ENCODE results near the gene CYP2R1.
"Not testable (repeated sequence)": the region's sequence is repeated elsewhere in the genome, so short reads cannot be mapped to it uniquely, and the experiment has no call there.

Gene CYP2R1

GRCh38 chr11:14875163-14875562, 16.9 kb downstream of the CYP2R1 start:
- Histone ChIP-seq H3K4me1 (ENCODE audit: insufficient read depth, low read length) (no peaks in the 10 kb centered on the region), H3K9me3 (ENCODE audit: control insufficient read depth, insufficient read depth, low read length) (no peaks in the 10 kb centered on the region), H3K36me3 (ENCODE audit: insufficient read depth, low read length) (no peaks in the 10 kb centered on the region), H3K9ac (ENCODE audit: low read depth, low read length) (no peak overlapping the region)

DNA sequence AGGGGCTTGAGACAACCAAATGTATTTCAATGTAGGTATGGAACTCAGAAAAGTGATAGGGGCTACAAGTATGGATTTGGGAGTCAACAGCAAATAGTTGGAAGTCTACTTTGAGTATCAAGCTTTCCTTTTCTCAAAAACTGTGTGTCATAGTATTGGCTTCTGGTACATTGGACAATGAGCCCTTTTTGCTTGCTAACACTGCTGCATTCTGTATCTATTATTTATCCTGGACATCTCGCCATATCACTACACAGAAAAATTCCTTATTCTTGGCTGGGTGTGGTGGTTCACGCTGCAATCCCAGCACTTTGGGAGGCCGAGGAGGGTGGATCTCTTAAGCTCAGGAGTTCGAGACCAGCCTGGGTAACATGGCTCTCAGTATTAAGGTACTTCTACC, 18.4 kb downstream of the CYP2R1 start:
- Histone ChIP-seq H3K4me1 (ENCODE audit: insufficient read depth, low read length) (no peaks in the 10 kb centered on the region), H3K36me3 (ENCODE audit: insufficient read depth, low read length) (no peaks in the 10 kb centered on the region), H3K9ac (ENCODE audit: low read depth, low read length) (no peak overlapping the region), H3K9me3 (ENCODE audit: control insufficient read depth, insufficient read depth, low read length) (no peaks in the 10 kb centered on the region)

DNA sequence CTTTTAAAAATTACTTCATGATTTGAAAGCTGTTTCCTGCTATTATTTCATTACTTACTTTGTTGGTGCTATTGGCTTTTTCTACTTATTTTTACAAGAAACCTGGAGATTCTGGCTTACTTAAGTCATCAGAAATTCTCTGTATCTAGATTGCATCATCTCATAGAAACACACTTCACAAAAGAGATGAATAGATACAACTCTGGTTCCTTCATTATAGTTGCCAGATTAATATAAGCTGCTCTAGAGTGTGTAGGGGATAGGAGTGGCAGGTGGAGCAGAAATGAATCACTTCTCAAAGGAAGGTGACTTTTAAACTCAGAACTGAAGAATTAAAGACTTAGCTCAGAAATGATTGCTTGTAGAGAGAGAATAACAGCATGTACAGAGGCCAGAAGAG, 20.0 kb downstream of the CYP2R1 start:
- H3K36me3 ChIP-seq (ENCODE audit: insufficient read depth, low read length) = no peaks in the 10 kb centered on the region

GRCh38 chr11:14863775-14864174, 28.3 kb downstream of the CYP2R1 start:
- not testable (repeated sequence) for H3K9ac ChIP-seq (ENCODE audit: low read depth, low read length); H3K4me1 ChIP-seq (ENCODE audit: insufficient read depth, low read length); H3K9me3 ChIP-seq (ENCODE audit: control insufficient read depth, insufficient read depth, low read length); H3K36me3 ChIP-seq (ENCODE audit: insufficient read depth, low read length)

More for the DNA sequence above, 20.0 kb downstream of the CYP2R1 start:
- Histone ChIP-seq H3K4me1 (ENCODE audit: insufficient read depth, low read length) (no peaks in the 10 kb centered on the region), H3K9me3 (ENCODE audit: control insufficient read depth, insufficient read depth, low read length) (no peaks in the 10 kb centered on the region), H3K9ac (ENCODE audit: low read depth, low read length) (no peak overlapping the region)

DNA sequence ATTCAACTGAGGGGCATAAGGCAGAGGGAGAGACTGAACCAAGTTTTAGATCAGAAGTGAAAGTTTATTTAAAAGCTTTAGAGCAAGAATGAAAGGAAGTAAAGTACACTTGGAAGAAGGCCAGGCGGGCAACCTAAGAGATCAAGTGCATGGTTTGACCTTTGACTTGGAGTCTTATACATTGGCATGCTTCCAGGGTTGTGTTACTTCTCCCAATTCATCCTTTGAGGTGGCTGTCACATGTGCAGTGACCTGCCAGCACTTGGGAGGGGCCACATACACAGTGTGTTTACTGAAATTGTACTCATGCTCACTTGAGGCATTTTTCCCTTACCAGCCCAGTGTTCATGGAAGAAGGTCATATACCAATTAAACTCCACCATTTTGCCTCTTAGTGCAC, 30.4 kb downstream of the CYP2R1 start:
- Histone ChIP-seq H3K9me3 (ENCODE audit: control insufficient read depth, insufficient read depth, low read length) (no peaks in the 10 kb centered on the region), H3K36me3 (ENCODE audit: insufficient read depth, low read length) (no peaks in the 10 kb centered on the region), H3K4me1 (ENCODE audit: insufficient read depth, low read length) (no peaks in the 10 kb centered on the region), H3K9ac (ENCODE audit: low read depth, low read length) (no peak overlapping the region)

GRCh38 chr11:14860511-14860910, 31.5 kb downstream of the CYP2R1 start:
- Histone ChIP-seq H3K9me3 (ENCODE audit: control insufficient read depth, insufficient read depth, low read length) (no peaks in the 10 kb centered on the region), H3K4me1 (ENCODE audit: insufficient read depth, low read length) (no peaks in the 10 kb centered on the region), H3K36me3 (ENCODE audit: insufficient read depth, low read length) (no peaks in the 10 kb centered on the region), H3K9ac (ENCODE audit: low read depth, low read length) (no peak overlapping the region)

GRCh38 chr11:14858404-14858803, 33.6 kb downstream of the CYP2R1 start:
- no peaks in the 10 kb centered on the region for H3K9me3 ChIP-seq (ENCODE audit: control insufficient read depth, insufficient read depth, low read length)
- no peaks in the 10 kb centered on the region for H3K4me1 ChIP-seq (ENCODE audit: insufficient read depth, low read length)
- no peaks in the 10 kb centered on the region for H3K36me3 ChIP-seq (ENCODE audit: insufficient read depth, low read length)

GRCh38 chr11:14857621-14858020, 34.4 kb downstream of the CYP2R1 start:
- no peak overlapping the region for H3K9ac ChIP-seq (ENCODE audit: low read depth, low read length)
- H3K4me1 ChIP-seq (ENCODE audit: insufficient read depth, low read length) = no peaks in the 10 kb centered on the region
- H3K9me3 ChIP-seq (ENCODE audit: control insufficient read depth, insufficient read depth, low read length) = no peaks in the 10 kb centered on the region
- H3K36me3 ChIP-seq (ENCODE audit: insufficient read depth, low read length) = no peaks in the 10 kb centered on the region

More at GRCh38 chr11:14858404-14858803, 33.6 kb downstream of the CYP2R1 start:
- no peak overlapping the region for H3K9ac ChIP-seq (ENCODE audit: low read depth, low read length)

DNA sequence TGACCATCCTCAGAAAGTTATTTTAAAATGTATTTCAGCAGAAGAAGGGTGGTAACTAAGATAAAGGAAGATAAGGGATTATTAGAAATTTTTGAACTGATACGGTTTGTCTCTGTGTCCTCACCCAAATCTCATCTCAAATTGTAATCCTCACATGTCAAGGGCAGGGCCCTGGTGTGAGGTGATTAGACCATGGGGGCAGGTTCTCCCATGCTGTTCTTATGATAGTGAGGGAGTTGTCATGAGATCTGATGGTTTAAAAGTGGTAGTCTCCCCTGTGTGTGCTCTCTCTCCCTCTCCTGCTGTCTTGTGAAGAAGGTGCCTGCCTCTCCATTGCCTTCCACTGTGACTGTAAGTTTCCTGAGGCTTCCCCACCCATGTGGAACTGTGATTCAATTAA, 36.1 kb downstream of the CYP2R1 start:
- H3K9ac ChIP-seq (ENCODE audit: low read depth, low read length) = no peak overlapping the region
- no peaks in the 10 kb centered on the region for H3K36me3 ChIP-seq (ENCODE audit: insufficient read depth, low read length)
- no peaks in the 10 kb centered on the region for H3K9me3 ChIP-seq (ENCODE audit: control insufficient read depth, insufficient read depth, low read length)

GRCh38 chr11:14854057-14854456, 38.0 kb downstream of the CYP2R1 start:
- Histone ChIP-seq H3K36me3 (ENCODE audit: insufficient read depth, low read length) (no peaks in the 10 kb centered on the region), H3K4me1 (ENCODE audit: insufficient read depth, low read length) (no peaks in the 10 kb centered on the region), H3K9ac (ENCODE audit: low read depth, low read length) (no peak overlapping the region), H3K9me3 (ENCODE audit: control insufficient read depth, insufficient read depth, low read length) (no peaks in the 10 kb centered on the region)

More for the DNA sequence above, 36.1 kb downstream of the CYP2R1 start:
- H3K4me1 ChIP-seq (ENCODE audit: insufficient read depth, low read length) = no peaks in the 10 kb centered on the region

GRCh38 chr11:14852571-14853177, 39.4 kb downstream of the CYP2R1 start:
- H3K4me1 ChIP-seq (ENCODE audit: insufficient read depth, low read length) = no peaks in the 10 kb centered on the region
- H3K9me3 ChIP-seq (ENCODE audit: control insufficient read depth, insufficient read depth, low read length) = no peaks in the 10 kb centered on the region
- no peak overlapping the region for H3K9ac ChIP-seq (ENCODE audit: low read depth, low read length)
- H3K36me3 ChIP-seq (ENCODE audit: insufficient read depth, low read length) = no peaks in the 10 kb centered on the region

GRCh38 chr11:14842002-14842401, 50.0 kb downstream of the CYP2R1 start:
- Histone ChIP-seq H3K4me1 (ENCODE audit: insufficient read depth, low read length) (peaks cover 4% of the 10 kb centered on the region; the same call in 1 of the 2 replicates), H3K36me3 (ENCODE audit: insufficient read depth, low read length) (no peaks in the 10 kb centered on the region), H3K9ac (ENCODE audit: low read depth, low read length) (no peak overlapping the region), H3K9me3 (ENCODE audit: control insufficient read depth, insufficient read depth, low read length) (no peaks in the 10 kb centered on the region)

- Histone ChIP-seq H3K9me3 (ENCODE audit: control insufficient read depth, insufficient read depth, low read length) (no peaks in the 10 kb centered on the region), H3K9ac (ENCODE audit: low read depth, low read length) (no peak overlapping the region), H3K36me3 (ENCODE audit: insufficient read depth, low read length) (no peaks in the 10 kb centered on the region), H3K4me1 (ENCODE audit: insufficient read depth, low read length) (no peaks in the 10 kb centered on the region)
Observed at GRCh38 chr11:14835496-14836492, 56.2 kb downstream of the CYP2R1 start.
